ENCODE measurements around the gene BCAS3. TPM values are rescaled to one million over a fixed set of nuclear protein-coding genes. Genes with fewer than 3 reads are reported as not detected.

The BCAS3 gene
- total RNA-seq, 1 donor from 2014 or later = 29.6 TPM

GRCh38 chr17:61134551-61135235, 457.0 kb downstream of the BCAS3 start:
- ATAC-seq = no peak
- peak overlapping the region; percentile 75 for H3K27ac ChIP-seq

DNA sequence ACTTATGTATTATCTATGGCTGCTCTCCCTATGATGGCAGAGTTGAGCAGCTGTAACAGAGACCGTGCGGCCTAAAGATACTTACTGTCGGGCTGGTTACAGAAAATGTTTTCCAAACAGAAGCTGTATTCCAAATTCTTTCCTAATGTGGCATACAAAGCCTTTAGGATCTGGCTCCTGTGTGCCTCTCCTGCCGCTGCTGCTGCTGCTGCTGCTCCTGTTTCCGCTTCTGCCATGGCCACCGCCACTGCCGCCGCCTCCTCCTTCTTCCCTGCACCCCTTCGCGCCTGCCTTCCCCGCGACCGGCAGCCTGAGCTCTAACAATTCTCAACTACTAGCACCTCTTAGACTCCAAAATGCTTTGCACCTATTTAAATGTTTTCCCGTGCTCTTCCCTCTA, 458.1 kb downstream of the BCAS3 start:
- intact Hi-C loops (cut with DNase I) = no loop called here
- H3K27me3 ChIP-seq (ENCODE audit: low read depth) = no peaks in the 10 kb centered on the region
- H3K9me3 ChIP-seq = no peaks in the 10 kb centered on the region
- no peak for ATAC-seq
- H3K27ac ChIP-seq = peak overlapping the region; percentile 75
- DNase-seq = no peak
- peaks cover 15% of the 10 kb centered on the region for H3K4me1 ChIP-seq
- TF ChIP-seq, protein P1, sequence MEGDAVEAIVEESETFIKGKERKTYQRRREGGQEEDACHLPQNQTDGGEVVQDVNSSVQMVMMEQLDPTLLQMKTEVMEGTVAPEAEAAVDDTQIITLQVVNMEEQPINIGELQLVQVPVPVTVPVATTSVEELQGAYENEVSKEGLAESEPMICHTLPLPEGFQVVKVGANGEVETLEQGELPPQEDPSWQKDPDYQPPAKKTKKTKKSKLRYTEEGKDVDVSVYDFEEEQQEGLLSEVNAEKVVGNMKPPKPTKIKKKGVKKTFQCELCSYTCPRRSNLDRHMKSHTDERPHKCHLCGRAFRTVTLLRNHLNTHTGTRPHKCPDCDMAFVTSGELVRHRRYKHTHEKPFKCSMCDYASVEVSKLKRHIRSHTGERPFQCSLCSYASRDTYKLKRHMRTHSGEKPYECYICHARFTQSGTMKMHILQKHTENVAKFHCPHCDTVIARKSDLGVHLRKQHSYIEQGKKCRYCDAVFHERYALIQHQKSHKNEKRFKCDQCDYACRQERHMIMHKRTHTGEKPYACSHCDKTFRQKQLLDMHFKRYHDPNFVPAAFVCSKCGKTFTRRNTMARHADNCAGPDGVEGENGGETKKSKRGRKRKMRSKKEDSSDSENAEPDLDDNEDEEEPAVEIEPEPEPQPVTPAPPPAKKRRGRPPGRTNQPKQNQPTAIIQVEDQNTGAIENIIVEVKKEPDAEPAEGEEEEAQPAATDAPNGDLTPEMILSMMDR (IDR thresholded peaks at IDR 0.05) = no peak
- no peaks in the 10 kb centered on the region for H3K36me3 ChIP-seq
- peak overlapping the region; percentile 39 for H3K4me3 ChIP-seq

More at GRCh38 chr17:61134551-61135235, 457.0 kb downstream of the BCAS3 start:
- intact Hi-C loops (cut with DNase I) = no loop called here
- DNase-seq = no peak
- TF ChIP-seq, protein P1 (IDR thresholded peaks at IDR 0.05) = no peak
- Histone ChIP-seq H3K4me1 (peaks cover 14% of the 10 kb centered on the region), H3K36me3 (no peaks in the 10 kb centered on the region), H3K9me3 (no peaks in the 10 kb centered on the region), H3K4me3 (peak overlapping the region; percentile 39), H3K27me3 (ENCODE audit: low read depth) (no peaks in the 10 kb centered on the region)

DNA sequence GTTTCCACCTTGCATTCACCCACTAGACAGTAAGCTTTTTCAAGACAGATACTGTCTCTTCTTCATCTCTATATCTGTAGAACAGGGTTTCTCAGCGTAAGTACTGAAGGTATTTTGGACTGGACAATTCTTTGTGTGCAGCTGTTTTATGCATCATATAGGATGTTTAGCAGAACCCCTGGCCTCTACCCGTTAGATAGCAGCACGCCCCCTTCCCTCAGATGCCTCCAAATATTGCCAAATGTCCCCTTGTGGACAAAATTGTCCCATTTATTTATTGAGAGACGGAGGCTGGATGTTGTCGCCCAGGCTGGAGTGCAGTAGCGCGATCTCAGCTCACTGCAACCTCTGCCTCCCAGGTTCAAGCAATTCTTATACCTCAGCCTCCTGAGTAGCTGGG, 458.6 kb downstream of the BCAS3 start:
- H3K36me3 ChIP-seq = no peaks in the 10 kb centered on the region
- DNase-seq (no peak), ATAC-seq (no peak)
- intact Hi-C loops (cut with DNase I) = no loop called here
- TF ChIP-seq, protein P1 (IDR thresholded peaks at IDR 0.05) = no peak
- H3K4me1 ChIP-seq = peaks cover 15% of the 10 kb centered on the region
- H3K9me3 ChIP-seq = no peaks in the 10 kb centered on the region
- no peaks in the 10 kb centered on the region for H3K27me3 ChIP-seq (ENCODE audit: low read depth)
- peak overlapping the region; percentile 39 for H3K4me3 ChIP-seq
- H3K27ac ChIP-seq = peak overlapping the region; percentile 75

- H3K4me1 ChIP-seq = peaks cover 15% of the 10 kb centered on the region
- no peaks in the 10 kb centered on the region for H3K36me3 ChIP-seq
- H3K27ac ChIP-seq = no peak overlapping the region
- no peak overlapping the region for H3K4me3 ChIP-seq
- no peaks in the 10 kb centered on the region for H3K27me3 ChIP-seq (ENCODE audit: low read depth)
- TF ChIP-seq, protein P1 (IDR thresholded peaks at IDR 0.05) = no peak
- no peaks in the 10 kb centered on the region for H3K9me3 ChIP-seq
- DNase-seq (no peak), ATAC-seq (peak; percentile 73 to 83)
- intact Hi-C loops (cut with DNase I) = no loop called here
Observed at GRCh38 chr17:61139219-61139618, 461.6 kb downstream of the BCAS3 start.

- H3K4me1 ChIP-seq = peaks cover 22% of the 10 kb centered on the region
- H3K27ac ChIP-seq = no peak overlapping the region
- no peaks in the 10 kb centered on the region for H3K27me3 ChIP-seq (ENCODE audit: low read depth)
- TF ChIP-seq, protein P1 (IDR thresholded peaks at IDR 0.05) = no peak
- ATAC-seq (no peak), DNase-seq (no peak)
- no peaks in the 10 kb centered on the region for H3K36me3 ChIP-seq
- H3K9me3 ChIP-seq = no peaks in the 10 kb centered on the region
- intact Hi-C loops (cut with DNase I) = no loop called here
- H3K4me3 ChIP-seq = no peak overlapping the region
Observed at GRCh38 chr17:61140081-61140786, 462.6 kb downstream of the BCAS3 start.
